ENCODE data around the gene SIK3. TPM values are rescaled to one million over a fixed set of nuclear protein-coding genes. Genes with fewer than 3 reads are reported as not detected.

The SIK3 gene
- total RNA-seq, 1 donor from 2014 or later: 24.4 TPM

DNA sequence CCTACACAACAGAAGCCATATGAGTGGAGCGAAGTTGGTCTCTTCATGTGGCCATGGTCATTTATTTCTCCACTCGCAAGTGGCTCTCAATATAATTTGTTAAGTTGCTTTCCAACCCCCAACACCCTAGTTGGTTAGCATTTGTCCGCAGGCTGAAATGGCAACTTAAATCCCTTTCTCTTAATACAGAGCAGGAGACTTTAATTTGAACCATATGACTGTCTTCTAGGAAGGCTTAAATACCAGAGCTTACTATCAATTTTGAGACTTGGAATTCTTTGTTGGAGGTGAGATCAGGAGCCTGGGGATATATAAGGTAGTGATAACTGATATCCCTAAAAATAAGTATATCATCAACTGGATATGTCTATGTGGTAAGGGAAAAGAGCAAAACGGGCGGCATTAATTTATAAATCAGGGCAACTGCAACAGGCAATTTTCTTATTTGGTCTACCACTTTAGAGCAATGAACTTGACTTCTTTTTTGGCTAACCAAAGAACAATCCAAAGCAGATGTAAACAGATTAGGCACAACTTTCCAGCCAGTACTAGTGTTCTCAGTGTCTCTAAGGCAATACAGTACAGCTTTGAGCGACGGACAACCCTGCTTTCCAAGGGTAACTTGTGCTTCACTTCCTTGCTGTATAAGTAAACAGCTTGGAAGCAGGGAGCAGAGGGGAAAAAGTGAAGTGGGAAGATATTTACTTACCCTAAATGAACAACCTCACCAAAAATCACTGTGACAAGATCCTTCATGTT lies 186.1 kb downstream of the SIK3 start:
- no peaks in the 10 kb centered on the region for H3K9me3 ChIP-seq (ENCODE audit: low read depth)
- no peak overlapping the region for H3K9ac ChIP-seq
- Mint-ChIP-seq H3K4me3 (no peak overlapping the region), H3K27ac (no peak overlapping the region), H3K36me3 (peaks cover 2% of the 10 kb centered on the region), H3K4me1 (no peaks in the 10 kb centered on the region), H3K27me3 (ENCODE audit: insufficient read depth, low read depth) (no peaks in the 10 kb centered on the region), H3K9me3 (no peaks in the 10 kb centered on the region)
- H4K20me1 ChIP-seq (ENCODE audit: low read depth): no peaks in the 10 kb centered on the region
- DNase-seq (ENCODE audit: low spot score): no peak
- peaks cover 4% of the 10 kb centered on the region for H3K79me2 ChIP-seq (ENCODE audit: low read depth)
- TF ChIP-seq EZH2phosphoT487 (IDR thresholded peaks at IDR 0.05): no peak
- TF ChIP-seq EZH2 (IDR thresholded peaks at IDR 0.05): no peak
- no peak for TF ChIP-seq CTCF (IDR thresholded peaks at IDR 0.05)
- H3F3A ChIP-seq (ENCODE audit: low read depth): no peaks in the 10 kb centered on the region
- no peaks in the 10 kb centered on the region for H3K27me3 ChIP-seq
- H3K4me3 ChIP-seq: no peak overlapping the region
- H3K36me3 ChIP-seq: no peaks in the 10 kb centered on the region
- H3K27ac ChIP-seq: no peak overlapping the region
- H2AFZ ChIP-seq (replicated peaks): no peak overlapping the region
- H3K4me1 ChIP-seq: no peaks in the 10 kb centered on the region
- no peak overlapping the region for H3K4me2 ChIP-seq

DNA sequence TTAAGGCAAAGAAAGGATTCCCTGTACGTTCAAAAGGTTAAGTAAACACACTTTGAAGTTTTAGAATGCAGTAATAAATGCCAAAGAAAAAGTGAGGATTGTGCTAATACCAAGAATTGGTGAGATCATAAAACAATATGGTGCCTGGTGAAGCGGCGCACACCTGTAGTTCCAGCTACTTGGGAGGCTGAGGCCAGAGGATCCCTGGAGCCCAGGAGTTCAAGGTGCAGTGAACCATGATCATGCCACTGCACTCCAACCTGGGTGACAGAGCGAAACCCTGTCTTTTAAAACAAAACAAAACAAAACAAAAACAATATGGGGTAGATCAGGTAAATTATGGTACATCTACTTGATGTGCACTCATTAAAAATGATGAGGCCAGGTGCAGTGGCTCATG lies 187.4 kb downstream of the SIK3 start:
- Mint-ChIP-seq H3K4me1 (no peaks in the 10 kb centered on the region), H3K4me3 (no peak overlapping the region), H3K36me3 (no peaks in the 10 kb centered on the region), H3K27ac (no peak overlapping the region), H3K27me3 (ENCODE audit: insufficient read depth, low read depth) (no peaks in the 10 kb centered on the region), H3K9me3 (no peaks in the 10 kb centered on the region)
- Histone ChIP-seq H3K4me2 (no peak overlapping the region), H3K9me3 (ENCODE audit: low read depth) (no peaks in the 10 kb centered on the region), H3K79me2 (ENCODE audit: low read depth) (peaks cover 4% of the 10 kb centered on the region), H2AFZ (replicated peaks) (no peak overlapping the region), H3K4me1 (no peaks in the 10 kb centered on the region), H3F3A (ENCODE audit: low read depth) (no peaks in the 10 kb centered on the region), H3K36me3 (no peaks in the 10 kb centered on the region), H4K20me1 (ENCODE audit: low read depth) (no peaks in the 10 kb centered on the region), H3K4me3 (no peak overlapping the region), H3K9ac (no peak overlapping the region), H3K27ac (no peak overlapping the region), H3K27me3 (no peaks in the 10 kb centered on the region)
- no peak for TF ChIP-seq CTCF (IDR thresholded peaks at IDR 0.05)
- TF ChIP-seq EZH2phosphoT487 (IDR thresholded peaks at IDR 0.05): no peak
- no peak for TF ChIP-seq EZH2 (IDR thresholded peaks at IDR 0.05)
- no peak for DNase-seq (ENCODE audit: low spot score)

GRCh38 chr11:116910378-116910777 lies 187.8 kb downstream of the SIK3 start:
- H3K4me3 Mint-ChIP-seq: no peak overlapping the region
- Histone ChIP-seq H3K79me2 (ENCODE audit: low read depth) (peaks cover 4% of the 10 kb centered on the region), H3K9me3 (ENCODE audit: low read depth) (no peaks in the 10 kb centered on the region), H3K27me3 (no peaks in the 10 kb centered on the region), H3K4me3 (no peak overlapping the region), H3K4me1 (no peaks in the 10 kb centered on the region), H3F3A (ENCODE audit: low read depth) (no peaks in the 10 kb centered on the region), H3K36me3 (no peaks in the 10 kb centered on the region), H3K9ac (no peak overlapping the region), H3K27ac (no peak overlapping the region), H2AFZ (replicated peaks) (no peak overlapping the region), H4K20me1 (ENCODE audit: low read depth) (no peaks in the 10 kb centered on the region), H3K4me2 (no peak overlapping the region)
- no peaks in the 10 kb centered on the region for H3K9me3 Mint-ChIP-seq
- H3K4me1 Mint-ChIP-seq: no peaks in the 10 kb centered on the region
- H3K27ac Mint-ChIP-seq: no peak overlapping the region
- TF ChIP-seq EZH2phosphoT487 (IDR thresholded peaks at IDR 0.05) (no peak), CTCF (IDR thresholded peaks at IDR 0.05) (no peak), EZH2 (IDR thresholded peaks at IDR 0.05) (no peak)
- H3K36me3 Mint-ChIP-seq: no peaks in the 10 kb centered on the region
- H3K27me3 Mint-ChIP-seq (ENCODE audit: insufficient read depth, low read depth): no peaks in the 10 kb centered on the region
- DNase-seq (ENCODE audit: low spot score): no peak

Data from neural progenitor cell (in vitro differentiated cells).